NK-92 treated with Interleukin-12 subunit alpha and Interleukin-12 subunit beta, amount 100 ng/mL, for 24 hours (cell line): Measurements from ENCODE around the gene EP300.
"Not testable (repeated sequence)": the region's sequence is repeated elsewhere in the genome, so short reads cannot be mapped to it uniquely, and the experiment has no call there.

Experiments
- DNase-seq: peaks from one replicate; lab custom pipeline; 2025; lab: John Stamatoyannopoulos, UW

EP300 gene

DNA sequence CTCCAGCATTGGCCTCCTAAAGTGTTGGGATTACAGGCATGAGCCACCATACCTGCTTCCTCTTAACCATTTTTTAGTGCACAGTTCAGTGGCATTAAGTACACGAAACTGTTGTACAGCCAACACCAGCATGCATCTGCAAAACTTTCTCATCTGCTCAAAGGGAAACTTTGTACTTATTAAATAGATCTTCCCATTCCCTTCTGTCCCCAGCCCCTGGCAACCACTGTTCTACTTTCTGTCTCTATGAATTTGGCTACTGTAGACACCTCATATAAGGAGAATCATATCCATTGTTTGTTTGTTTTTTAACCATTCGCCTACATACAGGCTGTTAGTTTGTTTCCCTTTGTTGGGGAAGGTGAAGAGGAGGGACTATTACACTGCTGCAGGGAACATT is 6.5 kb upstream of the EP300 start:
- no peak for DNase-seq

DNA sequence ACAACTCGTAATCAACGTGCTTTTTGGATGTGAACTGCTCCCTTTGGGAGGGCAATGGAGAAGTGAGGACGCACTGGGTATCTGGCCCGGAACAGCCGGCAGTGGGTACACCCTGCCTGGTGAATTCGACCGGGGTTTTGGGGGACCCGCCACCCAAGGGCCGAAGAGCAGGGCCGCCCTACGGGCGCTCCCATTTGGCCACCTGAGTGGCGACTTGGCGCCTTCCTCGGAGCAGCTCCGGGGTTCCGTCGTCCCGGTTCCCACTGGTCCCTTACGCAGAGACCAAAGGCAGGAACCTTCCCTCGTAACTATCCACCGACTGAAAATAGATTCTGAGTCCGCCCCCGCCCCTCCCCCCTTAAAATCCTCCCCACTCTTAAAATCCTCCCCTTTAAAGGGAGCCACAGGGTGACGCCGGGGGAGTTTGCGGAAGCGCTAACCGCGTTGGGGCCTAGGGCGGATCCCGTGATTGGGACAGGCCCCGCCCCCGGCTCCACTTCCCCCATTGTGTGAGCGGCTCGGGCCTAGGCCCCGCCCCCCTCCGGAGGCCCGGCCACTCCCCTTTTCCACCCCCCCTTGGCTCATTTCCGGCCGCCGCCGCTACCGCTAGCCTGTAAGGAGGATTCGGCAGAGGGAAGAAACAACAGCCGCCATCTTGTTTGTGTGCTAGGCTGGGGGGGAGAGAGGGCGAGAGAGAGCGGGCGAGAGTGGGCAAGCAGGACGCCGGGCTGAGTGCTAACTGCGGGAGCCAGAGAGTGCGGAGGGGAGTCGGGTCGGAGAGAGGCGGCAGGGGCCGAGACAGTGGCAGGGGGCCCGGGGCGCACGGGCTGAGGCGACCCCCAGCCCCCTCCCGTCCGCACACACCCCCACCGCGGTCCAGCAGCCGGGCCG is 1.0 kb upstream of the EP300 start:
- DNase-seq: peak; percentile 97

DNA sequence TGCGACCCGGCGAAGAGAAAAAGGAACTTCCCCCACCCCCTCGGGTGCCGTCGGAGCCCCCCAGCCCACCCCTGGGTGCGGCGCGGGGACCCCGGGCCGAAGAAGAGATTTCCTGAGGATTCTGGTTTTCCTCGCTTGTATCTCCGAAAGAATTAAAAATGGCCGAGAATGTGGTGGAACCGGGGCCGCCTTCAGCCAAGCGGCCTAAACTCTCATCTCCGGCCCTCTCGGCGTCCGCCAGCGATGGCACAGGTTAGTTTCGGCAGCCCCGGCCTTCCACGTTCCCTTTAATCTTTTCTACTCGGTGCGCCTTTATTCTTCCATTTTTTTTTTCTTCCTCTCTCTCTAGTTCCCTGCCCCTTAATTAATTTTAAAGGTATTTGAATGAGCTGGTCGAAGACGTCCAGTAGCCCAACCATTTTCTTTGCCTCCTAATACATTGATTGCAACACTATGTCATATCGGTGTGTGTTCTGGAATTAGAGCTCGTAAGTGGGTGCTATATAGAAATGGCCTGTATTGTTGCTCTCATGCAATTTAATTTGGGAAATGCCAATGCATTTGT is 537 bp downstream of the EP300 start:
- DNase-seq: peak; percentile 31

DNA sequence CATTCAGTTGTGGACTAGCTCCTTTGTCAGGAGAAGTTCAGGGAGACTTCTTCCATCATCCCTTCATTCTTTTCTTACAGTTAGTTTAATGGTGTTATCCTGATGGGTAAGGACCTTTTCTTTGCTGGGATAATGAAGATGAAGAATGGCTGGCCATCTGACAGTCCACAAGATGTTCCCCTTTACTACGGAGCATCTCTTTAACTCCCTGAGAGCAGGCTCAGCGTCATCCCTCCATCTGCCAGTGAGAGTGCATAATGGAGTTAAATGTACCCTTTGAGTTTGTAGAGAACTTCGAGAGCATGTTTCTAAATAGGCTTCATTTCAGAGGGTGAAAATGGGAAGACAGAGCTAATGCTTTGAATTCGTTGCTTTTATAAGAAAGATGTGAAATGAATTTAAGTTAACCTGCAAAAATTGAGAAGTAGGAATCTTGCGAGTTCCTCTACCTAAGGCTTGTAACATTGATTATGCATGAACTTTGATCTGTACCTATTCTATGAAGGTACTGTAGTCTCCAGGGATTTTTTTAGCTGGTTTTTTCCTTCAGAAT is 1.7 kb downstream of the EP300 start:
- DNase-seq: no peak

DNA sequence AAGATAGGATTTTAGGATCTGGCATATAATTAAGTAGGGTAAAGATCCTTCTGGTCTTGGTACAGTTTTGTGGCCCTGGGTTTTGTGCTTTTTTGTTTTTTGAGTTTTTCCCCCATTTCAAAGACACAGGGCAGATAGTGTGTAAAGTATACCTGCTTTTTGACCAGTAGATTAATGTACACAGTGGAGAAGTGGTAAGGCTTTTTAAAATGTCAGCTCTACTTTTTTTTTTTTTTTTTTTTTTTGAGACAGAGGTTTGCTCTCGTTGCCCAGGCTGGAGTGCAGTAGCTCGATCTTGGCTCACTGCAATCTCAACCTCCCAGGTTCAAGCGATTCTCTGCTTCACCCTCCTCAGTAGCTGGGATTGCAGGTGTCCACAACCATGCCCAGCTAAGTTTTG is 4.0 kb downstream of the EP300 start:
- DNase-seq: no peak

DNA sequence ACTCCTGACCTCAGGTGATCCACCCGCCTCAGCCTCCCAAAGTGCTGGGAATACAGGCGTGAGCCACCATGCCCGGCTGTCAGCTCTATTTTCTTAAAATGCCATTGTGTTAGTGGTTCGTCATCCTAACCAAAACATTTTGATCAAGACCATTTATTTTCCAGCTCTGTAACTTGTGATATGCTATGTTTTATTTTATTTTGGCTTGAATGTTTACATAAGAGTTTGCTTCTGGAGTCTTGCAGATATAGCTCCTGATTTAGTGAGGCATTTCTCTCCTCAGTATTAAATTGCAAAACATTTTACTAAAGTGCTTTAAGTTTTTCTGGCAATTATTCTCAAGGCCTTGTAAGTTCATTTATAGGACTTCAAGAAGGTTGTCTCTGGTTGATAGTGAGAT is 4.4 kb downstream of the EP300 start:
- DNase-seq: no peak

DNA sequence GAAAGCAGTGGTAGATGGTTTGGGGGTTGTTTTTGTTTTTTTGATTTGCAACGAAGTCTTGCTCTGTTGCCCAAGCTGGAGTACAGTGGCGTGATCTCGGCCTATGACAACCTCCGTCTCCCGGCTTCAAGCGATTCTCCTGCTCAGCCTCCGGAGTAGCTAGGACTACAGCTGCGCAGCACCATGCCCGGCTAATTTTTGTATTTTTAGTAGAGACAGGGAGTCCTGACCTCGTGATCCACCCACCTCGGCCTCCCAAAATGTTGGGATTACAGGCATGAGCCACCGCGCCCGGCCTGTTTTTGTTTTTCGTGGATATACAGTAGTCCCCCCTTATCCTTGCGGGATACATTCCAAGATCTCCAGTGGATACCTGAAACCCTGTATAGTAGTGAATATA is 6.6 kb downstream of the EP300 start:
- DNase-seq: no peak

DNA sequence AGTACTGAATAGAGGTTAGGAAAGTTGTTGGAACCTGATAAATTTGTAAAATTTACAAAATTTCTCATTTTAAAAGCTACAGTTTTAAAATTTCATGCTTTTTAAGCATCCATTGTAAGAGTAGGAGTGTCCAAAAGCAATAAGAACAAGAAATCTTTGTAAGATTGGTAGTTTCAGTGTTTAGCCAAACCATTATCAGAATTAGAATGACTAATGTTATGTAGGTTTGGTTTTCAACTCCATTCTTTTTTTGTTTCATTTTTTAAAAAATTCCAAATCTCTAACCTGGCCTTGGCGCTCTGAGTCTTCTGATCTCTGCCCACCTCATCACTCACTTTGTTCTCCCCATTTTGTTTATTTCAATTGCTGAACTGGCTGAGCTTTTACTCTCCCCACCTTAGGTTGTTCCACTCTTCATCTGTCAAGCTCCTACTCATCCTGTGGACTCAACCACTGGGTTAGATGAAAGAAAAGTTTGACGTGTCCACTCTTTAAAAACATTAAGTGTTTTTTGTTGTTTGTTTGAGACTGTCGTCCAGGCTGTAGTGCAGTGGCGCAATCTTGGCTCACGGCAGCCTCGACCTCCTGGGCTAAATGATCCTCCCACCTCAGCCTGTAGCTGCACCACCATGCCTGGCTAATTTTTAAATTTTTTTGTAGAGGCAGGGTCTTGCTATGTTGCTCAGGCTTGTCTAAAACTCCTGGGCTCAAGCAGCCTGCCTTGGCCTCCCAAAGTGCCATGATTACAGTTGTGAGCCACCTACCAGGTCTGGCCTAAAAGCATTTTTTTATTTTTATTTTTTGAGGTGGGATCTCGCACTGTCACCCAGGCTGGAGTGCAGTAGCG is 14.0 kb downstream of the EP300 start:
- DNase-seq: no peak

DNA sequence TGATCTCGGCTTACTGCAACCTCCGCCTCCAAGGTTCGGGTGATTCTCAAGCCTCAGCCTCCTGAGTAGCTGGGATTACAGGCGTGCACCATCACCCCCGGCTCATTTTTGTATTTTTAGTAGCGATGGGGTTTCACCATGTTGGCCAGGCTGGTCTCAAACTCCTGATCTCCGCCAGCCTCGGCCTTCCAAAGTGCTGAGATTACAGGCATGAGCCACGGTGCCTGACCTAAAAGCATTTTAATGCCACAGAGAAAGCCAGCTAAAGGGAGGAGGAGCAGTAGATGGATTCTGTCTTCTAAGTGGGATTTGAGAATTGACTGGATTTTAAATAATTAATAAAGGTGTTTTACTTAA is 14.6 kb downstream of the EP300 start:
- DNase-seq: not testable (repeated sequence)

DNA sequence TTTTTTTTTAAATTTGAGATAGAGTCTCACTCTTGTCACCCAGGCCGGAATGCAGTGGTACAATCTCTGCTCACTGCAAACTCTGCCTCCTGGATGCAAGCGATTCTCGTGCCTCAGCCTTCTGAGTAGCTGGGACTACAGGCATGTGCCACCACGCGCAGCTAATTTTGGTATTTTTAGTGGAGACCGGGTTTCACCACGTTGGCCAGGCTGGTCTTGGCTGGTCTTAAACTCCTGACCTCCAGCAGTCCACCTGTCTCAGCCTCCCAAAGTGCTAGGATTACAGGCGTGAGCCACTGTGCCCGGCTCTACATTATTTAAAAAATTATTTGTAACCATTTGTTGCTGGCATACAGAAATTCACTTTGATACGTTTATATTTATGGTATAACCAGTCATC is 18.6 kb downstream of the EP300 start:
- DNase-seq: no peak

DNA sequence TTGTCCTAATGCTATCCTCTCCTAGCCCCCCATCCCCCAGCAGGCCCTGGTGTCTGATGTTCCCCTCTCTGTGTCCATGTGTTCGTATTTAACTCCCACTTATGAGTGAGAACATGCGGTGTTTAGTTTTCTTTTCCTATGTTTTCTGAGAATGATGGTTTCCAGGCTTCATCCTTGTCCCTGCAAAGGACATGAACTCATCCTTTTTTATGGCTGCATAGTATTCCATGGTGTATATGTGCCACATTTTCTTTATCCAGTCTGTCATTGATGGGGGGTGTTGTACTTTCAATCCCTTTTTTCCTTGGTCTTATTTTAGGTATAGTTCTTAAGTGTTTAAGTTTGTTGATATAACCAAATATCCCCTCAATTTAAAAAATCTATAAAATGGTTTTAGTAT is 23.9 kb downstream of the EP300 start:
- DNase-seq: no peak

DNA sequence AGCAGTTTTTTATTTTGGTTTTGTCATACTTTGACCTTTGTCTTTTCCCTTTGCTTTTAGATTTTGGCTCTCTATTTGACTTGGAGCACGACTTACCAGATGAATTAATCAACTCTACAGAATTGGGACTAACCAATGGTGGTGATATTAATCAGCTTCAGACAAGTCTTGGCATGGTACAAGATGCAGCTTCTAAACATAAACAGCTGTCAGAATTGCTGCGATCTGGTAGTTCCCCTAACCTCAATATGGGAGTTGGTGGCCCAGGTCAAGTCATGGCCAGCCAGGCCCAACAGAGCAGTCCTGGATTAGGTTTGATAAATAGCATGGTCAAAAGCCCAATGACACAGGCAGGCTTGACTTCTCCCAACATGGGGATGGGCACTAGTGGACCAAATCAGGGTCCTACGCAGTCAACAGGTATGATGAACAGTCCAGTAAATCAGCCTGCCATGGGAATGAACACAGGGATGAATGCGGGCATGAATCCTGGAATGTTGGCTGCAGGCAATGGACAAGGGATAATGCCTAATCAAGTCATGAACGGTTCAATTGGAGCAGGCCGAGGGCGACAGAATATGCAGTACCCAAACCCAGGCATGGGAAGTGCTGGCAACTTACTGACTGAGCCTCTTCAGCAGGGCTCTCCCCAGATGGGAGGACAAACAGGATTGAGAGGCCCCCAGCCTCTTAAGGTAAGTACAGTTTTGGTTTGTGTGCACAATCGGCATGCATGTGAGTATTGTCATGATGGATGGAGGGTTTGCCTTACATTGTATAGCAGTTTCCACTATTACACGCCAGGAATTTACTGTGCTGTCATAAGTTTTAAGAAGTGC is 25.0 kb downstream of the EP300 start:
- no peak for DNase-seq

DNA sequence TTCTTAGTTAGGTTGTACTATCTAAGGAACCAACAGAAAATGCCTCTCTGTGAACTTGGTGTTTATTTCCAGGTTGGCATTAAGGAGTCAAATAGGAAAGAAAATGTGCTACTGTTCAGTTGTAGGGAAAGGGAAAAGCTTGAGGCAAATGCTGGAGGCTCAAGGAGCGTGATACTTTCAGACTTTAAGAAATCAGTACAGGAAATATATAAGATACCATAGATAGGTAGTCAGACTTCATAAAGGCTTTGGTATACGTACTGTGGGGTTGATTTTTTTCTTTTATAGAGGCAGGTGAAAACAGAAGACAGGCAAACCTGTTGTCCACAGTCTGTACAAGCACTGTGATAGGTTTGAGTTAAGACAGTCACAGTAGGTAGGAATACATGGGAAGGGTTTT is 30.8 kb downstream of the EP300 start:
- no peak for DNase-seq

DNA sequence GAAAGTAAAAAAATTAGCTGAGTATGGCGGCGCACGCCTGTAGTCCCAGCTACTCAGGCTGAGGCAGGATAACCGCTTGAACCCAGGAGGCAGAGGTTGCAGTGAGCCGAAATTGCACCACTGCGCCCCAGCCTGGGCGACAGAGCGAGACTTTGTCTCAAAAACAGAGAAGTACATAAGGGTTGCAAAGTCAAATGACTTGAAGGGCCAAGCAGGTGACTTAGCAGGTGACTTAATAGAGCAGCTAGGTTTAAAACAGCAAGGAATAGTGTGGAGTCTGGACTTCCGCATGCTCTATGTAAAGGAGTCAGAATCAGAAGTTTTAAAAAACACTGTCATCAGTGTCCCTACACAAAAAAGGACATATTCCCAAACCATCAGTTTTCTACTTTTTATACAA is 31.7 kb downstream of the EP300 start:
- DNase-seq: no peak

DNA sequence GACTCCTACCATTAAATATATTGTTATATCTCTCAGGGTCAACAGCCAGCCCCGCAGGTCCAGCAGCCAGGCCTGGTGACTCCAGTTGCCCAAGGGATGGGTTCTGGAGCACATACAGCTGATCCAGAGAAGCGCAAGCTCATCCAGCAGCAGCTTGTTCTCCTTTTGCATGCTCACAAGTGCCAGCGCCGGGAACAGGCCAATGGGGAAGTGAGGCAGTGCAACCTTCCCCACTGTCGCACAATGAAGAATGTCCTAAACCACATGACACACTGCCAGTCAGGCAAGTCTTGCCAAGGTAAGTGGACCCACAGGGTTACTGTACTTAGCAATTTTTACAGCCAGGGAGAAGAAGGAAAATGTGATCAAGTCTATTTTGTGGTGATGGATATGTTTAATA is 35.1 kb downstream of the EP300 start:
- DNase-seq: no peak

DNA sequence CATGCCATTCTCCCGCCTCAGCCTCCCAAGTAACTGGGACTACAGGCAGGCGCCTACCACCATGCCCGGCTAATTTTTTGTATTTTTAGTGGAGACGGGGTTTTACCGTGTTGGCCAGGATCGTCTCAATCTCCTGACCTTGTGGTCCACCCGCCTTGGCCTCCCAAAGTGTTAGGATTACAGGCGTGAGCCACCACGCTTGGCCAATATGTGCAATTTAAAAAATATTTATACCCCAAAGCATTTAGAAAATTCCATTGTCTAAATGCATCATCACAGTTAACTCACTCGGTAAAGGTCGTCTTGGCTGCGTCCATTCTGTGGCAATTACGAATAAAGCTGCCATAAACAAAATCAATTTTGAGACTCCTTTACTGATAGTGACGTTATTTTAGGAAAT is 36.2 kb downstream of the EP300 start:
- no peak for DNase-seq

DNA sequence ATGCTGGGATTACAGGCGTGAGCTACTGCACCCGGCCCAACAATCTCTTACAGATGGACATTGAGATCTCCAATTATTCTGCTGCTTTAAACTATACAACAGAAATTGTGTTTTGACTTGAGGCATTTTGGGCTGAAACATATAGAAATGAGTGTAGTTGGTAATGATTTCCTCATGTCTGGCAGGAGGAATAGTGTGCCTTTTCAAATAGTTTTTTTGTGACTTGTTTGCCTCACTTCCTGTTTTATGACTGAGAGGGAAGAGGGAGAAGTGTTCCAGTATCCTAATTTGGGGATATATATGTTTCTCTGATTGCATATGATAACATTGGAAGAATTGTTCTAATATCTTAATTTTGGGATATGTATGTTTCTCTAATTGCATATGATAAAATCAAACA is 40.2 kb downstream of the EP300 start:
- no peak for DNase-seq

DNA sequence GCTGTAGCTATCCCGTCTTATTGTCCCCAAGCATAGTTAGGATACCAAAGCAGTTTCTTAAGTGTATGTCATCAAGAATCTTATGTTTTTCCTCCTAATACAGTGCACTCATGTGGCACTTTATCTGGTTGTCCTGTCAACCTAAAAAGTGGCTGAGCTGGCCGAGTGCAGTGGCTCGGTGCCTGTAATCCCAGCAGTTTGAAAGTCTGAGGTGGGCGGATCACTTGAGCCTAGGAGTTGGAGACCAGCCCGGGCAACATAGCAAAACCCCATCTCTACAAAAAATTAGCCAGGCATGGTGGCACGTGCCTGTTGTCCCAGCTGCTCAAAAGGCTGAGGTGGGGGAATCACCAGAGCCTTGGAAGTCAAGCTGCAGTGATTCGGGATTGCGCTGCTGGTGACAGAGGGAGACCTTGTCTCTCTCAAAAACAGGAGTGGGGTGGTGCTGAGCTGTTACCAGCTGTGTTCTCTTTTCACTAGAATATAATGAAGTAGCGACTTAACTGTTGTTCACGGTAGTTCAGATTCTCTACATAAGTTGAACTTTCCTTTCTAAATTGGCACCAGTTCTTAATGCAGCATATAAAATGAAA is 48.1 kb downstream of the EP300 start:
- DNase-seq: no peak

DNA sequence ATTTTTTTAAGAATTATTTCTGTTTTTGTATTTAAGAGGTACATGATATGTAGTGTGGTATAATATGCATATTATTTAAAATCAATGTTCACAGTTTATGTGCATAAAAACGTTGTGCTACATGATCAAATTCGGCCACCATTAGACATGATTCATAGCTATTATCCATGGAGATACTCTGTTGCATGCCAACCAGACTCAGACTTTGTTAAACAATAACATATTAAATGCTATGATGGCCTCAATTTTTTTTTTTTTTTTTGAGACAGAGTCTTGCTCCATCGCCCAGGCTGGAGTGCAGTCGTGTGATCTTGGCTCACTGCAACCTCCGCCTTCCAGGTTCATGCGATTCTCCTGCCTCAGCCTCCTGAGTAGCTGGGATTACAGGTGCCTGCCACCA is 53.5 kb downstream of the EP300 start:
- not testable (repeated sequence) for DNase-seq

DNA sequence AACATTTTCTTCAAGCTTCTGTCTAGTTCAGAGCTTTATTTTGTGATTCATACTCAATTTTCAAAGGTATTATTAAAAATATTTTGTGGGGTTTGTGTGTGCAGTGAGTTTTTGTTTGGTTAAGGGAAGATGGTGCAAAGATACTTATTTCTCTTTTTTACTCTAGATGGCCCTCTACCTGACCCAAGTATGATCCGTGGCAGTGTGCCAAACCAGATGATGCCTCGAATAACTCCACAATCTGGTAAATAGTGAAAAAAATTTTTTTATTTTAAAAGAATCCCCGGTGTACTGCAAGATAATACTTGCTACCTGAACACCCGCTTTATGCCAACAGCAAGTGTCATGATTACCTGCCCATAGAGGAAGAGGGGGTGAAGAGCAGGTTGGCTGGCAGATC is 54.2 kb downstream of the EP300 start:
- no peak for DNase-seq

DNA sequence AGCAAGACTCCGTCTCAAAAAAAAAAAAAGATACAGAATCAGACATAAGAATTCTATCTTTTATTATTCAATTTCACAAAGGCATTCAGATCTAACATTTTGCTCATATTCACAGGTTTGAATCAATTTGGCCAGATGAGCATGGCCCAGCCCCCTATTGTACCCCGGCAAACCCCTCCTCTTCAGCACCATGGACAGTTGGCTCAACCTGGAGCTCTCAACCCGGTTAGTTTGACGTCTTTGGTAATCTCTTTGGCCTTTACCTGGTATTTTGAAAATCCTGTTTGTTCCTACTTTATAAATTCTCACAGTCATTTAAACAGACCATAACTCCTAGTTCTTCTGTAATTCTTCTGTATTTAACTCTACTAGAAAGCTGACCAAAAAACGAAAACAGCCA is 55.3 kb downstream of the EP300 start:
- no peak for DNase-seq
